ENCODE data around the gene PLEKHG4B.

DNA sequence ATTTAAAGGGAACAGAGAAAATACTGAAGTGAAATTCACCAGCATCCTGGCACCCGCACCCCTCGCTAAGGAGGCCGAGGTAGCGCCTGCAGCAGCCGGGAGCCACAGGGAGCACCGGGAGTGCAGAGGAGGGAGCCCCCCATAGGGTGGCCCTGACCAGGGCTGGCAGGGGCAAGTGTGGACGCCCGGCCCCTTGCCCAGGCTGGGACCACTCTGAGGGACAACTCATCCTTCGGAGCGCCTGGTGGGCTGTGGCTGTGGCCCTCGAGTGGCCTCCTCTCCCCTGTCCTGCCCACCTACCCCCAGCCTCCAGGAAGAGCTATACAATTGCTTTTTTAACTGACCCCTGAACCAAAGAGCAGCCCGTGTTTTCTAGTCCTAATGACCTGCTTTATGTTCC is 47.0 kb downstream of the PLEKHG4B start:
- TF ChIP-seq POLR2AphosphoS5 (IDR thresholded peaks at IDR 0.05; ENCODE audit: low read depth, low read length) (no peak), POLR2A (IDR thresholded peaks at IDR 0.05; ENCODE audit: low read depth, low read length) (no peak), TAF1 (IDR thresholded peaks at IDR 0.05; ENCODE audit: low read depth, low read length) (no peak), SPI1 (IDR thresholded peaks at IDR 0.05; ENCODE audit: low read depth, low read length) (no peak), PAX5 (IDR thresholded peaks at IDR 0.05; ENCODE audit: insufficient read depth, low read length, severe bottlenecking) (no peak), POU2F2 (IDR thresholded peaks at IDR 0.05; ENCODE audit: low read depth, low read length) (no peak)
